Transverse colon (tissue), 4 donors: ENCODE measurements around the gene HLA-E. TPM values are rescaled to one million over a fixed set of nuclear protein-coding genes. Genes with fewer than 3 reads are reported as not detected.
A peak's percentile ranks its signal among the peaks of the same experiment; 100 is the strongest.
"Not testable (repeated sequence)": the region's sequence is repeated elsewhere in the genome, so short reads cannot be mapped to it uniquely, and the experiment has no call there.

Source experiments
- DNase-seq: peaks from one replicate; pipeline ENCODE4 v3.0.0-alpha.2; 2019
- H3K27ac ChIP-seq, 4 donors: fragments of 200-600 bp; sonication (generic); 2 replicates each; pipeline ENCODE4 v1.5.1; 2016 to 2018; ENCODE audit warnings: inconsistent platforms in 4 of 4
- H3K27me3 ChIP-seq: fragments of 200-600 bp; sonication (generic); 2 replicates; pipeline ENCODE4 v1.5.1; 2017; ENCODE audit warnings: inconsistent platforms
- H3K36me3 ChIP-seq, 4 donors: fragments of 200-600 bp; sonication (generic); 2 replicates each; pipeline ENCODE4 v1.5.1; 2017 to 2019; ENCODE audit warnings: inconsistent platforms in 4 of 4
- H3K4me1 ChIP-seq, 4 donors: fragments of 200-600 bp; sonication (generic); 2 replicates each; pipeline ENCODE4 v1.5.1; 2017 to 2020; ENCODE audit warnings: inconsistent platforms in 4 of 4
- H3K4me3 ChIP-seq, 4 donors: fragments of 200-600 bp; sonication (generic); 1 replicate in 1 of 4; 2 replicates in 3 of 4; pipeline versions ENCODE4 v1.5.1 to v1.6.1; 2017 to 2019; ENCODE audit warnings: inconsistent platforms in 4 of 4
- H3K9me3 ChIP-seq, 2 donors: fragments of 200-600 bp; sonication (generic); 2 replicates each; pipeline ENCODE4 v1.5.1; 2017 to 2019; ENCODE audit warnings: inconsistent platforms in 2 of 2
- EP300 ChIP-seq: sonication (generic); formaldehyde crosslinking; IDR thresholded peaks from one replicate; pipeline ENCODE4 v1.6.1; 2017; ENCODE audit warnings: antibody characterized with exemption, low read depth
- POLR2A ChIP-seq: fragments of 450-650 bp; IDR thresholded peaks from one replicate; pipeline ENCODE4 v1.6.1; 2016; ENCODE audit warnings: antibody characterized with exemption, mild to moderate bottlenecking, moderate library complexity
- POLR2AphosphoS5 ChIP-seq, 3 donors: sonication (generic); formaldehyde crosslinking; IDR thresholded peaks; one replicate each; pipeline ENCODE4 v1.6.1; 2016; ENCODE audit warnings: antibody characterized with exemption in 3 of 3
- WGBS, 2 donors: methylation state at CpG; one replicate each; pipeline ENCODE4 v1.1.5; 2018; ENCODE audit warnings: low coverage in 1 of 2; 5-methylcytosine and 5-hydroxymethylcytosine counted together
- in situ Hi-C, 4 donors: fragments of 200-750 bp; cut with MboI; loops; one replicate each; pipeline versions ENCODE4 v1.15.0 to v1.15.1; 2017; ENCODE audit warnings: low sequenced_read_pairs in 3 of 4, low pct_ligation_motif_present in 1 of 4, low pct_unique_long_range_greater_than_20kb in 1 of 4
- intact Hi-C: fragments of 100-400 bp; cut with DNase I; formaldehyde crosslinking; loops from one replicate; pipeline ENCODE4 v1.15.1; 2023; ENCODE audit warnings: low total_unique reads
- total RNA-seq, 4 donors: library from RNA; depleted of rRNA; stranded (reverse); fragments of >200 nt; gene quantifications; one replicate each; pipeline ENCODE4 v1.1.0, GENCODE V29; 2016
- TF ChIP-seq, protein P1 (sequence below), 5 experiments: fragments of 200-600 bp in 3 of 5; fragments of 450-650 bp in 2 of 5; sonication (generic) in 3 of 5; IDR thresholded peaks; 1 replicate in 2 of 5; 2 replicates in 3 of 5; pipeline ENCODE4 v1.5.1; 2016 to 2017; ENCODE audit warnings: antibody characterized with exemption in 5 of 5, inconsistent platforms in 3 of 5, mild to moderate bottlenecking in 2 of 5, moderate library complexity in 1 of 5

The HLA-E gene
- total RNA-seq, 4 donors from 2014 or later = 248 to 610 (median 493) TPM

DNA sequence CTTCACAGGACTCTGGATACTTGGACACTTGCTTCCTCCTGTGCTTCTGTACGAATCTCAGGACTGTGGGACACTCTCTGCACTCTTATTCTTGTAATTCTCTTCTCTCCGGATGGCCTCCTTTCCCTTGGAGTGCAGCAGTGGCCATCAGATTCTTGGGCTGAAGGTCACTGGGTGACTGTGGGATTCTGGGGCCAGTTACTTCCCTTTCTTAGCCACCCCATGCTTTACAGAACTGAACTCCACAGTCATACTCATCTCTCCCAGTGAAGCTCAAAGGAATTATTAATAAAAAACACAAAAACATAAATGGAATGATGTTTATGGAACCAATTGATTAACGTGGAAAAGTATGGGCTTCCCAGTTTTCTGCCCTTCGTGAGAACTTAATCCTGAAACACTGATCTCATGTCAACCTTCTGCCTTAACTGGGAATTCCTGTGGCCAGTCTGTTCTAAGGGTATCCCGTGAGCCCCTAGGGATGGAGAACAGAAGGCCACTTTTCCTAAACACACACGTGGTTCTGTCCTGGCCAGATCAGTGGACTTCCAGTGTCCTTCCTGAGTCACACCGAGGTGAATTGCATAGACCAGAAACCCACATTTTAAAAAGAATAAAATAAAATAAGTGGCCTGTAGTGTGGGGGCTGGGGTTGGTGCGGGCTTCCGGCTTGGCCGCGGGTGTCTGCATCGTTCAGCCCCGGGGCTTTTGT lies 23.6 kb upstream of the HLA-E start:
- Histone ChIP-seq H3K4me3 (peak overlapping the region in 3 of 4 donors; percentile 31 to 63 (median 39)), H3K27me3 (peaks cover 97% of the 10 kb centered on the region)
- in situ Hi-C loops = loop anchor here in 2 of 4 donors (25.0 kb wide), 2 partner anchors 597 to 622 kb away; no protein-coding TSS in a partner anchor

DNA sequence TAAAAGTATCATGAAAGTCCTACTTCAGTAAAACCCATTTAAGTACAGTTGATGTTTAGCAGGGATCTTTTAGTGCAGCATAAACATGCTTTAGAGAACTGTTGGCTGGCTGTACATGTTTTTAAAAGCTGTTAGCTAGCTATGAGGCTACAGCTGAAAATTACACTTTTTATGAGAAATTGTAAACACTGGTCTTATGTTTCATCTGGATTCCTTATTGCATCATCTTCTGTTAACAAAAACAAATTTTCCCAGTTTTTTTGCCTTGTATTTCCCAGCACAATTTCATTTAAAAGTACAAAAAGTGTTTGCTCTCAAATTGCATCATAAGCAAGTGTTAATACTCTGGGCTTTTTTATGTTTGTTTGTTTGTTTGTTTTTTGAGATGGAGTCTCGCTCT lies 18.3 kb upstream of the HLA-E start:
- in situ Hi-C loops (loop anchor here in 2 of 4 donors (25.0 kb wide), 2 partner anchors 591 to 616 kb away; no protein-coding TSS in a partner anchor), intact Hi-C loops (no loop called here)
- Histone ChIP-seq H3K4me3 (no peak overlapping the region), H3K27me3 (peaks cover 78% of the 10 kb centered on the region), H3K27ac (no peak overlapping the region), H3K9me3 (no peaks in the 10 kb centered on the region), H3K36me3 (no peaks in the 10 kb centered on the region), H3K4me1 (peaks cover 0 to 16% (median 7%) of the 10 kb centered on the region in 4 donors)
- DNase-seq = no peak
- 69% methylated on average over 1 of the region's 1 CpG; no CpG with 5 or more reads in 1 of the 2 donors for WGBS, 2 donors
- TF ChIP-seq POLR2AphosphoS5 (IDR thresholded peaks at IDR 0.05) (no peak), EP300 (no peak), POLR2A (no peak)
- TF ChIP-seq, protein P1, sequence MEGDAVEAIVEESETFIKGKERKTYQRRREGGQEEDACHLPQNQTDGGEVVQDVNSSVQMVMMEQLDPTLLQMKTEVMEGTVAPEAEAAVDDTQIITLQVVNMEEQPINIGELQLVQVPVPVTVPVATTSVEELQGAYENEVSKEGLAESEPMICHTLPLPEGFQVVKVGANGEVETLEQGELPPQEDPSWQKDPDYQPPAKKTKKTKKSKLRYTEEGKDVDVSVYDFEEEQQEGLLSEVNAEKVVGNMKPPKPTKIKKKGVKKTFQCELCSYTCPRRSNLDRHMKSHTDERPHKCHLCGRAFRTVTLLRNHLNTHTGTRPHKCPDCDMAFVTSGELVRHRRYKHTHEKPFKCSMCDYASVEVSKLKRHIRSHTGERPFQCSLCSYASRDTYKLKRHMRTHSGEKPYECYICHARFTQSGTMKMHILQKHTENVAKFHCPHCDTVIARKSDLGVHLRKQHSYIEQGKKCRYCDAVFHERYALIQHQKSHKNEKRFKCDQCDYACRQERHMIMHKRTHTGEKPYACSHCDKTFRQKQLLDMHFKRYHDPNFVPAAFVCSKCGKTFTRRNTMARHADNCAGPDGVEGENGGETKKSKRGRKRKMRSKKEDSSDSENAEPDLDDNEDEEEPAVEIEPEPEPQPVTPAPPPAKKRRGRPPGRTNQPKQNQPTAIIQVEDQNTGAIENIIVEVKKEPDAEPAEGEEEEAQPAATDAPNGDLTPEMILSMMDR (IDR thresholded peaks at IDR 0.05) = no peak

More for the DNA sequence above, 23.6 kb upstream of the HLA-E start:
- 11 to 30% methylated on average over 3 to 13 of the region's 13 CpGs for WGBS, 2 donors
- H3K9me3 ChIP-seq = no peaks in the 10 kb centered on the region
- TF ChIP-seq EP300 = no peak
- no peak for TF ChIP-seq POLR2A
- TF ChIP-seq POLR2AphosphoS5 (IDR thresholded peaks at IDR 0.05) = no peak
- TF ChIP-seq, protein P1 (IDR thresholded peaks at IDR 0.05) = no peak
- intact Hi-C loops = no loop called here
- DNase-seq = no peak
- H3K4me1 ChIP-seq = peaks cover 0 to 34% (median 16%) of the 10 kb centered on the region in 4 donors
- H3K36me3 ChIP-seq = no peaks in the 10 kb centered on the region
- H3K27ac ChIP-seq = no peak overlapping the region

DNA sequence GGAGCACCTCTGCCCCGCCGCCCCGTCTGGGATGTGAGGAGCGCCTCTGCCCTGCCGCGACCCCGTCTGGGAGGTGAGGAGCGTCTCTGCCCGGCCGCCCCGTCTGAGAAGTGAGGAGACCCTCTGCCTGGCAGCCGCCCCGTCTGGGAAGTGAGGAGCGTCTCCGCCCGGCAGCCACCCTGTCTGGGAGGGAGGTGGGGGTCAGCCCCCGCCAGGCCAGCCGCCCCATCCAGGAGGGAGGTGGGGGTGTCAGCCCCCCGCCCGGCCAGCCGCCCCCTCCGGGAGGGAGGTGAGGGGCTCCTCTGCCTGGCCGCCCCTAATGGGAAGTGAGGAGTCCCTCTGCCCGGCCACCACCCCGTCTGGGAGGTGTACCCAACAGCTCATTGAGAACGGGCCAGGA lies 14.2 kb upstream of the HLA-E start:
- H3K4me3 ChIP-seq, in situ Hi-C loops, H3K4me1 ChIP-seq, DNase-seq, H3K36me3 ChIP-seq, H3K27ac ChIP-seq, intact Hi-C loops, H3K9me3 ChIP-seq: not testable (repeated sequence)
- H3K27me3 ChIP-seq = peaks cover 81% of the 10 kb centered on the region
- 98% methylated on average over 11 of the region's 26 CpGs; no CpG with 5 or more reads in 1 of the 2 donors for WGBS, 2 donors

DNA sequence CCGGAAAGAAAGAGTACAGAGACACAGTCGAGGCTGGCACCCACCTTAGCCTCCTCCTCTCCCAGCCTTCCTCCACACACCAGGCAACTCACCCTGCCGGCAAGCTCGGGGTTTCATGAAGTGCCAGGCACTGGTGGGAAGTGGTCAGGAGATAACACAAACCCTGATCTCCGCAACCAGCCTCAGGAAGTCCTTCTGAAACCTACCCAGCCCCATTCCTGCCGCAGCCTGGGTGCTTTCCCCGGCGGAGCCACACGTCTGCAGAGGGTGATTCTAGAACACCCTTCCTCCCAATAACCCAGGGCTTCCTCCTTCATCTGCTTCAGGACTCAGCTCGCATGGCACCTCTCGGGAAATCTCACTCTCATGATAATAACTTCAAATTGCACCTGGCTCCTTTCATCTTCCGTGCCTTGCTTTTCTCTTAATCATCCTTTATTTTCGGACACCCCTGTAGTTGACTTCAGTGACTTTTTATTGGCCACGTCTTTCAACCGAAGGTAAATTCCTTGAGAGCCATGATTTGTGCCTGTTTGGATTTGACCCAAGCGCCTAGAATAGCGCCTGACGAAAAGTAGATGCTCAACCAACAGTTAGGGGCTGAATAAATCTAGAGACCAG lies 8.7 kb upstream of the HLA-E start:
- TF ChIP-seq, protein P1 (IDR thresholded peaks at IDR 0.05) = no peak
- no peak for TF ChIP-seq POLR2AphosphoS5 (IDR thresholded peaks at IDR 0.05)
- TF ChIP-seq POLR2A = no peak
- TF ChIP-seq EP300 = no peak
- no peak for DNase-seq
- no peak overlapping the region for H3K27ac ChIP-seq
- 7 to 13% methylated on average over 10 to 18 of the region's 18 CpGs for WGBS, 2 donors
- H3K27me3 ChIP-seq = peaks cover 79% of the 10 kb centered on the region
- peaks cover 0 to 12% (median 7%) of the 10 kb centered on the region in 4 donors for H3K4me1 ChIP-seq
- intact Hi-C loops (loop anchor here (5.0 kb wide), 1 partner anchor 52 kb away; no protein-coding TSS in a partner anchor), in situ Hi-C loops (loop anchor here in 3 of 4 donors (5.0 kb wide), 3 partner anchors 57 to 117 kb away; no protein-coding TSS in a partner anchor)
- H3K9me3 ChIP-seq = no peaks in the 10 kb centered on the region
- H3K4me3 ChIP-seq = no peak overlapping the region
- H3K36me3 ChIP-seq = no peaks in the 10 kb centered on the region
